Hepatocyte (in vitro differentiated cells): Measurements from ENCODE around the gene HTR3D.

Source experiments
- CTCF ChIP-seq: fragments of 200-600 bp; sonication (generic); IDR thresholded peaks from 2 replicates; pipeline ENCODE4 v1.5.1; 2016; ENCODE audit warnings: antibody characterized with exemption, mild to moderate bottlenecking; ENCODE audit not compliant: poor library complexity
- EZH2phosphoT487 ChIP-seq: fragments of 200-600 bp; sonication (generic); IDR thresholded peaks from one replicate; pipeline ENCODE4 v1.6.1; 2018; ENCODE audit warnings: antibody characterized with exemption, mild to moderate bottlenecking, low read depth, moderate library complexity; ENCODE audit not compliant: unreplicated experiment, severe bottlenecking

GRCh38 chr3:184082465-184082864 is 50.9 kb downstream of the HTR3D start:
- TF ChIP-seq CTCF (no peak), EZH2phosphoT487 (no peak)
